ENCODE measurements around the gene DNAJA1. TPM values are rescaled to one million over a fixed set of nuclear protein-coding genes. Genes with fewer than 3 reads are reported as not detected.
A peak's percentile ranks its signal among the peaks of the same experiment; 100 is the strongest.
"Not testable (repeated sequence)": the region's sequence is repeated elsewhere in the genome, so short reads cannot be mapped to it uniquely, and the experiment has no call there.

DNAJA1 gene
- total RNA-seq, 1 donor from 2014 or later: 70.0 TPM

- Histone ChIP-seq H3K27ac (peak overlapping the region; percentile 80), H3K27me3 (no peaks in the 10 kb centered on the region), H3K36me3 (no peaks in the 10 kb centered on the region), H3K9me3 (no peaks in the 10 kb centered on the region), H3K4me1 (no peaks in the 10 kb centered on the region), H3K4me3 (no peak overlapping the region)
- intact Hi-C loops (cut with DNase I): loop anchor here (2.0 kb wide), 1 partner anchor 144 kb away; no protein-coding TSS in a partner anchor
- TF ChIP-seq POLR2A (IDR thresholded peaks at IDR 0.05): no peak
- peak in 1 of 2 donors; percentile 87 for TF ChIP-seq POLR2AphosphoS5 (IDR thresholded peaks at IDR 0.05; ENCODE audit: insufficient read depth in 1 of 2, low read depth in 1 of 2)
- TF ChIP-seq CTCF (IDR thresholded peaks at IDR 0.05): peak; percentile 68 to 97 (median 79)
- no peak for DNase-seq (ENCODE audit: extremely low spot score in 2 of 2)
Measured at GRCh38 chr9:33081128-33081851, 56.2 kb downstream of the DNAJA1 start.

GRCh38 chr9:33082128-33082527 lies 57.1 kb downstream of the DNAJA1 start:
- no peaks in the 10 kb centered on the region for H3K27me3 ChIP-seq
- no peaks in the 10 kb centered on the region for H3K4me1 ChIP-seq
- DNase-seq (ENCODE audit: extremely low spot score in 2 of 2): no peak
- no peaks in the 10 kb centered on the region for H3K9me3 ChIP-seq
- intact Hi-C loops (cut with DNase I): no loop called here
- H3K27ac ChIP-seq: no peak overlapping the region
- no peak overlapping the region for H3K4me3 ChIP-seq
- TF ChIP-seq POLR2A (IDR thresholded peaks at IDR 0.05) (no peak), CTCF (IDR thresholded peaks at IDR 0.05) (no peak), POLR2AphosphoS5 (IDR thresholded peaks at IDR 0.05; ENCODE audit: insufficient read depth in 1 of 2, low read depth in 1 of 2) (no peak)
- H3K36me3 ChIP-seq: no peaks in the 10 kb centered on the region

- H3K27me3 ChIP-seq: no peaks in the 10 kb centered on the region
- no peak overlapping the region for H3K4me3 ChIP-seq
- DNase-seq (ENCODE audit: extremely low spot score in 2 of 2): no peak
- H3K9me3 ChIP-seq: no peaks in the 10 kb centered on the region
- H3K36me3 ChIP-seq: no peaks in the 10 kb centered on the region
- H3K27ac ChIP-seq: no peak overlapping the region
- no peaks in the 10 kb centered on the region for H3K4me1 ChIP-seq
- intact Hi-C loops (cut with DNase I): no loop called here
- TF ChIP-seq CTCF (IDR thresholded peaks at IDR 0.05): no peak
- TF ChIP-seq POLR2A (IDR thresholded peaks at IDR 0.05): no peak
- no peak for TF ChIP-seq POLR2AphosphoS5 (IDR thresholded peaks at IDR 0.05; ENCODE audit: insufficient read depth in 1 of 2, low read depth in 1 of 2)
Measured at GRCh38 chr9:33082538-33083326, 57.7 kb downstream of the DNAJA1 start.

GRCh38 chr9:33085672-33086071 lies 60.6 kb downstream of the DNAJA1 start:
- H3K4me1 ChIP-seq; H3K36me3 ChIP-seq; H3K27ac ChIP-seq; H3K9me3 ChIP-seq; H3K4me3 ChIP-seq; intact Hi-C loops (cut with DNase I); H3K27me3 ChIP-seq; DNase-seq (ENCODE audit: extremely low spot score in 2 of 2): not testable (repeated sequence)

Other genes starting within 250 kb of the DNAJA1 start
- not detected for gene TMEM215, start 241.7 kb upstream of the DNAJA1 start, total RNA-seq
- gene APTX, start 23.6 kb upstream of the DNAJA1 start, total RNA-seq: 28.5 TPM
- 15.5 TPM for gene SMU1, start 51.4 kb downstream of the DNAJA1 start, total RNA-seq
- 85.2 TPM for gene B4GALT1, start 142.1 kb downstream of the DNAJA1 start, total RNA-seq
- gene SPINK4, start 214.9 kb downstream of the DNAJA1 start, total RNA-seq: not detected
- gene BAG1, start 239.4 kb downstream of the DNAJA1 start, total RNA-seq: 127 TPM
- 41.5 TPM for gene CHMP5, start 239.8 kb downstream of the DNAJA1 start, total RNA-seq